Sigmoid colon (tissue), 4 donors: ENCODE results near the gene LRRC37A.
"Not testable (repeated sequence)": the region's sequence is repeated elsewhere in the genome, so short reads cannot be mapped to it uniquely, and the experiment has no call there.

Source experiments
- POLR2A ChIP-seq, 2 donors: fragments of 450-650 bp; IDR thresholded peaks; one replicate each; pipeline ENCODE4 v1.6.1; 2016; ENCODE audit warnings: antibody characterized with exemption in 2 of 2, mild to moderate bottlenecking in 2 of 2, moderate library complexity in 2 of 2
- POLR2AphosphoS5 ChIP-seq, 4 donors: sonication (generic); formaldehyde crosslinking; IDR thresholded peaks; one replicate each; pipeline ENCODE4 v1.6.1; 2017; ENCODE audit warnings: antibody characterized with exemption in 4 of 4
- TF ChIP-seq, protein P1 (sequence below), 4 experiments: fragments of 450-650 bp in 3 of 4; fragments of 200-600 bp in 1 of 4; IDR thresholded peaks; one replicate each; pipeline ENCODE4 v1.5.1; 2016 to 2019; ENCODE audit warnings: antibody characterized with exemption in 4 of 4, mild to moderate bottlenecking in 3 of 4, moderate library complexity in 2 of 4

DNA sequence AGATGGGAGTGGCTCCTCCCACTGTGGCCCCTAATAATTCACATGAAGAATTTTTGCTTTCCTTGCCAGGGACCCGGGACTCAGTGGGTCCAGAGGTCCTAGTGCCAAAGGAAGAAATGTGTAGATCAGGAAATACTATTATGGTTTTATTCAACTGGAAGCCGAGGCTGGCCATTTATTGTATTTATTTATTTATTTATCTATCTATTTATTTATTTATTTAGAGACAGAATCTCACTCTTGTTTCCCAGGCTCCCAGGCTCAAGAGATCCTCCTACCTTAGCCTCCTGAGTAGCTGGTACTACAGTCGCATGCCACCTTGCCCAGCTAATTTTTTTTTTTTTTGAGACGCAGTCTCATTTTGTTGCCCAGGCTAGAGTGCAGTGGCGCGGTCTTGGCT lies 40.7 kb upstream of the LRRC37A start:
- TF ChIP-seq, protein P1, sequence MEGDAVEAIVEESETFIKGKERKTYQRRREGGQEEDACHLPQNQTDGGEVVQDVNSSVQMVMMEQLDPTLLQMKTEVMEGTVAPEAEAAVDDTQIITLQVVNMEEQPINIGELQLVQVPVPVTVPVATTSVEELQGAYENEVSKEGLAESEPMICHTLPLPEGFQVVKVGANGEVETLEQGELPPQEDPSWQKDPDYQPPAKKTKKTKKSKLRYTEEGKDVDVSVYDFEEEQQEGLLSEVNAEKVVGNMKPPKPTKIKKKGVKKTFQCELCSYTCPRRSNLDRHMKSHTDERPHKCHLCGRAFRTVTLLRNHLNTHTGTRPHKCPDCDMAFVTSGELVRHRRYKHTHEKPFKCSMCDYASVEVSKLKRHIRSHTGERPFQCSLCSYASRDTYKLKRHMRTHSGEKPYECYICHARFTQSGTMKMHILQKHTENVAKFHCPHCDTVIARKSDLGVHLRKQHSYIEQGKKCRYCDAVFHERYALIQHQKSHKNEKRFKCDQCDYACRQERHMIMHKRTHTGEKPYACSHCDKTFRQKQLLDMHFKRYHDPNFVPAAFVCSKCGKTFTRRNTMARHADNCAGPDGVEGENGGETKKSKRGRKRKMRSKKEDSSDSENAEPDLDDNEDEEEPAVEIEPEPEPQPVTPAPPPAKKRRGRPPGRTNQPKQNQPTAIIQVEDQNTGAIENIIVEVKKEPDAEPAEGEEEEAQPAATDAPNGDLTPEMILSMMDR (IDR thresholded peaks at IDR 0.05) = not testable (repeated sequence)
- TF ChIP-seq POLR2A, POLR2AphosphoS5 (IDR thresholded peaks at IDR 0.05): not testable (repeated sequence)
